ENCODE results near the gene AMMECR1L.
"Not testable (repeated sequence)": the region's sequence is repeated elsewhere in the genome, so short reads cannot be mapped to it uniquely, and the experiment has no call there.

The AMMECR1L gene

DNA sequence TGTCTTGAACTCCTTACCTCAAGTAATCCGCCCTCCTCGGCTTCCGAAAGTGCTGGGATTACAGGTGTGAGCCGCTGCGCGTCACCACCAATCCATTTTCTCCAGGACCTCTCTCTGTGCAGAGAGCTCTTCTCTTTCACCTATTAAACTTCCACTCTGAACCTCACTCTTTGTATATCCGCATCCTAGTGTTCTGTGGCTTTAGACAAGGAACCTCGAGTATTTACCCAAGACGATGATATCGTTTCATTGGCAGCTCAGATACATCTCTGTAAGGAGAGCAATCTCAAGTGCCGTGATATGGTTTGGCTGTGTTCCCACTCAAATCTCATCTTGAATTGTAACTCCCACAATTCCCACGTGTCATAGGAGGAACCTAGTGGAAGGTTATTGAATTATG lies 59.7 kb downstream of the AMMECR1L start:
- TF ChIP-seq, protein P1, sequence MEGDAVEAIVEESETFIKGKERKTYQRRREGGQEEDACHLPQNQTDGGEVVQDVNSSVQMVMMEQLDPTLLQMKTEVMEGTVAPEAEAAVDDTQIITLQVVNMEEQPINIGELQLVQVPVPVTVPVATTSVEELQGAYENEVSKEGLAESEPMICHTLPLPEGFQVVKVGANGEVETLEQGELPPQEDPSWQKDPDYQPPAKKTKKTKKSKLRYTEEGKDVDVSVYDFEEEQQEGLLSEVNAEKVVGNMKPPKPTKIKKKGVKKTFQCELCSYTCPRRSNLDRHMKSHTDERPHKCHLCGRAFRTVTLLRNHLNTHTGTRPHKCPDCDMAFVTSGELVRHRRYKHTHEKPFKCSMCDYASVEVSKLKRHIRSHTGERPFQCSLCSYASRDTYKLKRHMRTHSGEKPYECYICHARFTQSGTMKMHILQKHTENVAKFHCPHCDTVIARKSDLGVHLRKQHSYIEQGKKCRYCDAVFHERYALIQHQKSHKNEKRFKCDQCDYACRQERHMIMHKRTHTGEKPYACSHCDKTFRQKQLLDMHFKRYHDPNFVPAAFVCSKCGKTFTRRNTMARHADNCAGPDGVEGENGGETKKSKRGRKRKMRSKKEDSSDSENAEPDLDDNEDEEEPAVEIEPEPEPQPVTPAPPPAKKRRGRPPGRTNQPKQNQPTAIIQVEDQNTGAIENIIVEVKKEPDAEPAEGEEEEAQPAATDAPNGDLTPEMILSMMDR (IDR thresholded peaks at IDR 0.05; ENCODE audit: low read depth, low read length, missing control alignments) = no peak
- in situ Hi-C loops (cut with HindIII; ENCODE audit: low sequenced_read_pairs) = no loop called here
- no peak for DNase-seq (ENCODE audit: low read depth)

DNA sequence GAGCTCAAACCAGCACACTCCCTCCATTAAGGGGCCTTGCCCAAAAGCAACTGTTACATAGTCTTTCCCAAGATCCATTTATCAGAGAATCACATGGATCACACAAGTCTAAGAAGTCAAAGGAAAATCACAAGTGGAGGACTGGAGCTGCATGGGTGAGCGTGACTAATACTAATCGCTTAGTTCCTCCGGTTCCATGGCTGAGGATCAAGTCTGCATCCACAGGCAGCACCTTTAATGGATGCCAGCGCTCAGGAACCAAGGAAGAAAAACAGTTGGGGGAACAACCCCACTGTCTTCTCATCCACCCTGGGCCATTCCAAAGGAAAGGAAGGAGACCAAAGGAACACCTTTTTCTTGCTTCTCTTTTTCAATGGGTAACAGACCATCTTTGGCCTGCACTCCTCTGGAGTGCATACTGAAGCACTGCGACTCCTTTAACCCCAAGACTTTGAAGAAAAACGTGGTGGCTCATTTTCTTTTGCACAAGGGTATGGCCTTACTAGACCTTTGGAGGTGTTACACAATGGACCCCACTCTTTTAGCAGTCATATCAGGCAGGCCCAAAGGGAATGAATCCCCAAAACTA lies 65.6 kb downstream of the AMMECR1L start:
- no peak overlapping the region for H3K4me3 ChIP-seq (ENCODE audit: low read depth, low read length)
- TF ChIP-seq, protein P1 (IDR thresholded peaks at IDR 0.05; ENCODE audit: low read depth, low read length, missing control alignments) = no peak
- in situ Hi-C loops (cut with HindIII; ENCODE audit: low sequenced_read_pairs) = no loop called here
- no peak for DNase-seq (ENCODE audit: low read depth)

More for the DNA sequence above, 59.7 kb downstream of the AMMECR1L start:
- no peak overlapping the region for H3K4me3 ChIP-seq (ENCODE audit: low read depth, low read length)

DNA sequence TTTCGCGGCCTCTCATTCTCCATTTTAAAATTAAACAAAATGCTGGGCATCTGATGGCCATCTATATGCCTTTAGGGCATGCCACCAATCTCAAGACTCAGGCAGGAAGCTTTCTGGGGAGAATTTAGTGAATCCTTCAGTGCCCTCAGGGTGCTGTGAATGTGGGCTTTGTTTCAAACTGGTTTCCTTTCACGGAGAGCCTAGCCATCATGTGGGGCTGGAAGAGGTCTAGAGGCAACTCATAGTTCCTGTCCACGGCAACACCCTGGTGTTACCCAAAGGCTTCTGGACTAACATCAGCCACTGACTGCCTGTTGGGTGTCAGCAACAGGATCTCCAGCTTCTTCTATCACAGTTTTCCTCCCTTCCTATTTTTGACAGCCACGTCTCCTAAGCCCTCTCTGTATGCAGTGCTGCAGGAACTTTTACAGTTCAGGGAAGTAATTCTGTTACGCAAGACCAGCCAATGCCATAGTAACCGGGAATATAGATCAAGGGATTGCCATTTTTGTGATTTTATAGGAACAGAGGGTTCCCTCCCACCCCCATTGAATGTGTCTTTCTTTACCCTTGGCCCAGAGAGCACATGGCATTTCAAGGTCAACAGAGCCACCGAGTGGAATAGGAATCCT lies 66.8 kb downstream of the AMMECR1L start:
- no peak for DNase-seq (ENCODE audit: low read depth)
- no peak overlapping the region for H3K4me3 ChIP-seq (ENCODE audit: low read depth, low read length)
- TF ChIP-seq, protein P1 (IDR thresholded peaks at IDR 0.05; ENCODE audit: low read depth, low read length, missing control alignments) = no peak
- in situ Hi-C loops (cut with HindIII; ENCODE audit: low sequenced_read_pairs) = no loop called here

DNA sequence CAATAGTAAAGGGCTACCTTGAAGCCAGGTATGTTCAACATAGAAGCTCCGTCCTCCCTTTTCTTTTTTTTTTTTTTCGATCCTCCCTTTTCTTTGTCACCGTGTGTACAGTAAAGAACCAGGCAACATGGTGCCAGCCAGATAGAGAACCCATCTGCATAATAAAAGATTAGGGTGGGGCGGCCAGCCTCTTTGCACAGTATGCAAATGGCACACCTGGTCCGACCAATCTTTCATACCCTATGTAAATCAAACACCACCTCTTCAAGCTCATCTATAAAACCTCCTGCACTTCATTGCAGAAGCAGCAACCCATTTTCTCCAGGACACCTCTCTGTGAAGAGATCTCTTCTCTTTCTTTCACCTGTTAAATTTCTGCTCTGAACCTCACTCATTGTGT lies 67.5 kb downstream of the AMMECR1L start:
- no peak for DNase-seq (ENCODE audit: low read depth)
- TF ChIP-seq, protein P1 (IDR thresholded peaks at IDR 0.05; ENCODE audit: low read depth, low read length, missing control alignments) = no peak
- no peak overlapping the region for H3K4me3 ChIP-seq (ENCODE audit: low read depth, low read length)
- in situ Hi-C loops (cut with HindIII; ENCODE audit: low sequenced_read_pairs) = no loop called here

DNA sequence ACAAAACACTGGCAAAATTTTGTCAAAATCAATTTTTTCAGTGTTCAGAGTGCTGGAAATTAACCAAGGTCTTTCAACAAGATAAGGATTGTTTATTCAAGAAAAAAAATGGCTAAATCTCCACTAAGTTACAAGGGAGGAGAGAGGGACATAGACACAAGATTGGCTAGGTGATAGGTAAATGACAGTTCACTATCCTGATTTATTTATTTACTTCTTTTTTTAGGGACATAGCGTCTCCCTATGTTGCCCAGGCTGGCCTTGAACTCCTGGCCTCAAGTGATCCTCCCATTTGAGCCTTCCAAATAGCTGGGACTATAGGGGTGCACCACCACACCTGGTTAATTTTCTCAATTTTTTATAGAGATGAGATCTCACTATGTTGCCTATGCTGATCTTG lies 71.1 kb downstream of the AMMECR1L start:
- no peak for DNase-seq (ENCODE audit: low read depth)
- in situ Hi-C loops (cut with HindIII; ENCODE audit: low sequenced_read_pairs) = no loop called here
- TF ChIP-seq, protein P1 (IDR thresholded peaks at IDR 0.05; ENCODE audit: low read depth, low read length, missing control alignments) = no peak
- H3K4me3 ChIP-seq (ENCODE audit: low read depth, low read length) = no peak overlapping the region

DNA sequence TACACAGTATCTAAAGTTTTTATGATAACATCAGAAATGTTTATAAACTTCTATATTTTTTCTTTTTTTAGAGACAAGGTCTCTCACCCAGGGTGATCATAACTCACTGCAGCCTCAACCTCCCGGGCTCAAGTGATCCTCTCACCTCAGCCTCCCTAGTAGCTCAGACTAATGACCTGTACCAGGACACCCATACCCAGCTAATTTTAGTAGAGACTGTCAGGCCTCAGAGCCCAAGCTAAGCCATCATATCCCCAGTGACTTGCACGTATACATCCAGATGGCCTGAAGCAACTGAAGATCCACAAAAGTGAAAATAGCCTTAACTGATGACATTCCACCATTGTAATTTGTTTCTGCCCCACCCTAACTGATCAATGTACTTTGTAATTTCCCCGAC lies 73.3 kb downstream of the AMMECR1L start:
- H3K4me3 ChIP-seq (ENCODE audit: low read depth, low read length); DNase-seq (ENCODE audit: low read depth); in situ Hi-C loops (cut with HindIII; ENCODE audit: low sequenced_read_pairs): not testable (repeated sequence)

Data from astrocyte of the cerebellum (primary cell).